Measurements from ENCODE around the gene GAN. TPM values are rescaled to one million over a fixed set of nuclear protein-coding genes. Genes with fewer than 3 reads are reported as not detected.

The GAN gene
- total and polyA plus RNA-seq, 2 donors (not counting 1 experiment from before 2014, with no cell fraction given) = 0.79 to 6.9 TPM

DNA sequence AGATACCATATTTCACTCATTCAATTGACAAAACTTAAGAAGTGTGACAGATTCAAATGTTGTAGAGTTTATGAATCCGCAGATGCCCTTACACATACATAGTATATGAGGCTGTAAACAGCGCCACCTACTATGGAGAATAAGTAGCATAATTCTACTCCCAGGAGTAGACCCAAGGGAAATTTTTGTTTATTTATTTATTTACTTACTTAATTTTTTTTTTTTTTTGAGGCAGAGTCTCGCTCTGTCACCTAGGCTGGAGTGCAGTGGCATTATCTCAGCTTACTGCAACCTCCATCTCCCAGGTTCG lies 35.5 kb downstream of the GAN start:
- Mint-ChIP-seq H3K4me3 (no peak overlapping the region), H3K27me3 (no peaks in the 10 kb centered on the region), H3K9me3 (ENCODE audit: insufficient read depth) (peaks cover 4% of the 10 kb centered on the region), H3K27ac (no peak overlapping the region), H3K4me1 (no peaks in the 10 kb centered on the region)
- Histone ChIP-seq H3K9ac (ENCODE audit: low read length) (no peak overlapping the region), H4K20me1 (ENCODE audit: control insufficient read depth, insufficient read depth, low read length, poor library complexity, severe bottlenecking) (no peaks in the 10 kb centered on the region), H3K79me2 (ENCODE audit: control insufficient read depth, insufficient read depth, low read length) (no peaks in the 10 kb centered on the region), H3K36me3 (replicated peaks in 1 of 2; ENCODE audit: control extremely low read depth in 1 of 2, control insufficient read depth in 1 of 2, extremely low read depth in 1 of 2, insufficient read depth in 2 of 2, low read length in 1 of 2) (peaks cover 0 to 6% of the 10 kb centered on the region in 2 experiments), H3K27ac (ENCODE audit: low read length in 2 of 2) (no peak overlapping the region), H2AFZ (ENCODE audit: insufficient read depth, low read depth, low read length, poor library complexity, severe bottlenecking) (no peak overlapping the region), H3K9me3 (ENCODE audit: control extremely low read depth in 1 of 3, control insufficient read depth in 2 of 3, insufficient read depth in 1 of 3, low read length in 2 of 3) (peaks cover 7 to 23% (median 18%) of the 10 kb centered on the region in 3 donors), H3K4me2 (replicated peaks; ENCODE audit: low read depth, low read length, poor library complexity, severe bottlenecking) (no peak overlapping the region), H3K4me1 (ENCODE audit: control insufficient read depth in 2 of 2, insufficient read depth in 2 of 2, low read length in 2 of 2) (no peaks in the 10 kb centered on the region), H3K4me3 (ENCODE audit: control extremely low read depth in 1 of 5, extremely low read depth in 1 of 5, insufficient read depth in 1 of 5, low read depth in 2 of 5, low read length in 4 of 5) (no peak overlapping the region), H3K27me3 (replicated peaks in 1 of 4; ENCODE audit: control extremely low read depth in 1 of 4, control insufficient read depth in 3 of 4, insufficient read depth in 4 of 4, low read length in 3 of 4) (no peaks in the 10 kb centered on the region)
- ChIA-PET POLR2A (no interaction called here), CTCF (no interaction called here)
- 100% methylated on average over 1 of the region's 4 CpGs for whole genome bisulfite sequencing (ENCODE audit: insufficient coverage)
- ATAC-seq (ENCODE audit: low read depth) = no peak
- intact Hi-C loops (cut with micrococcal nuclease) = no loop called here
- DNase-seq = no peak
- TF ChIP-seq, protein P1, sequence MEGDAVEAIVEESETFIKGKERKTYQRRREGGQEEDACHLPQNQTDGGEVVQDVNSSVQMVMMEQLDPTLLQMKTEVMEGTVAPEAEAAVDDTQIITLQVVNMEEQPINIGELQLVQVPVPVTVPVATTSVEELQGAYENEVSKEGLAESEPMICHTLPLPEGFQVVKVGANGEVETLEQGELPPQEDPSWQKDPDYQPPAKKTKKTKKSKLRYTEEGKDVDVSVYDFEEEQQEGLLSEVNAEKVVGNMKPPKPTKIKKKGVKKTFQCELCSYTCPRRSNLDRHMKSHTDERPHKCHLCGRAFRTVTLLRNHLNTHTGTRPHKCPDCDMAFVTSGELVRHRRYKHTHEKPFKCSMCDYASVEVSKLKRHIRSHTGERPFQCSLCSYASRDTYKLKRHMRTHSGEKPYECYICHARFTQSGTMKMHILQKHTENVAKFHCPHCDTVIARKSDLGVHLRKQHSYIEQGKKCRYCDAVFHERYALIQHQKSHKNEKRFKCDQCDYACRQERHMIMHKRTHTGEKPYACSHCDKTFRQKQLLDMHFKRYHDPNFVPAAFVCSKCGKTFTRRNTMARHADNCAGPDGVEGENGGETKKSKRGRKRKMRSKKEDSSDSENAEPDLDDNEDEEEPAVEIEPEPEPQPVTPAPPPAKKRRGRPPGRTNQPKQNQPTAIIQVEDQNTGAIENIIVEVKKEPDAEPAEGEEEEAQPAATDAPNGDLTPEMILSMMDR (IDR thresholded peaks at IDR 0.05) = no peak
- no peak for TF ChIP-seq EZH2 (IDR thresholded peaks at IDR 0.05; ENCODE audit: borderline replicate concordance, insufficient read depth, low read depth, low read length, poor library complexity, severe bottlenecking)

DNA sequence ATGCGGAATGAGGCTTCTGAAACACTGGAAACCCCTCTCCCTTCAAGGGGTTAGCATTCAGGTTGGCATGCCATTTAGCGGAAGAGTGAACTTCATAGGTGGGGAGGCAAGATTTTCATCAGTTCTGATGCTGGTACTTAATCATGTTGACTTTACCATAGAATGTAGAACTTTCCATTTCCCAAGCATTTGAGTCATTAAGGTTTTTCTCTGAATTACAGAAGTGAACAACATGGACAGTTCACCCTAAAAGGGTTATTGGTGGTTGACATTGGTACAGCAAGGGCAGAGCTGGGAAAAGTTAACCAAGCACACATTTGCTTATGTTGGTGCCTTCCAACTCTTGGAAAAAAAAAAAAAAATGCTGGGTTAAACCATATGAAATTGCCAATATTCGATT lies 39.1 kb downstream of the GAN start:
- no CpG with 5 or more reads among the region's 3 CpGs for WGBS (ENCODE audit: insufficient coverage)
- DNase-seq (no peak), ATAC-seq (ENCODE audit: low read depth) (no peak)
- Histone ChIP-seq H3K4me1 (ENCODE audit: control insufficient read depth in 2 of 2, insufficient read depth in 2 of 2, low read length in 2 of 2) (no peaks in the 10 kb centered on the region), H3K36me3 (replicated peaks in 1 of 2; ENCODE audit: control extremely low read depth in 1 of 2, control insufficient read depth in 1 of 2, extremely low read depth in 1 of 2, insufficient read depth in 2 of 2, low read length in 1 of 2) (peaks cover 6 to 11% of the 10 kb centered on the region in 2 experiments), H3K79me2 (ENCODE audit: control insufficient read depth, insufficient read depth, low read length) (no peaks in the 10 kb centered on the region), H3K9ac (ENCODE audit: low read length) (no peak overlapping the region), H3K27ac (ENCODE audit: low read length in 2 of 2) (no peak overlapping the region), H3K27me3 (replicated peaks in 1 of 4; ENCODE audit: control extremely low read depth in 1 of 4, control insufficient read depth in 3 of 4, insufficient read depth in 4 of 4, low read length in 3 of 4) (no peaks in the 10 kb centered on the region), H3K9me3 (ENCODE audit: control extremely low read depth in 1 of 3, control insufficient read depth in 2 of 3, insufficient read depth in 1 of 3, low read length in 2 of 3) (no peaks in the 10 kb centered on the region), H3K4me3 (ENCODE audit: control extremely low read depth in 1 of 5, extremely low read depth in 1 of 5, insufficient read depth in 1 of 5, low read depth in 2 of 5, low read length in 4 of 5) (no peak overlapping the region), H2AFZ (ENCODE audit: insufficient read depth, low read depth, low read length, poor library complexity, severe bottlenecking) (no peak overlapping the region), H3K4me2 (replicated peaks; ENCODE audit: low read depth, low read length, poor library complexity, severe bottlenecking) (no peak overlapping the region), H4K20me1 (ENCODE audit: control insufficient read depth, insufficient read depth, low read length, poor library complexity, severe bottlenecking) (no peaks in the 10 kb centered on the region)
- Mint-ChIP-seq H3K9me3 (ENCODE audit: insufficient read depth) (no peaks in the 10 kb centered on the region), H3K27me3 (no peaks in the 10 kb centered on the region), H3K4me1 (no peaks in the 10 kb centered on the region), H3K4me3 (no peak overlapping the region), H3K27ac (no peak overlapping the region)
- ChIA-PET POLR2A (no interaction called here), CTCF (no interaction called here)
- intact Hi-C loops (cut with micrococcal nuclease) = no loop called here
- TF ChIP-seq, protein P1 (IDR thresholded peaks at IDR 0.05) = no peak
- no peak for TF ChIP-seq EZH2 (IDR thresholded peaks at IDR 0.05; ENCODE audit: borderline replicate concordance, insufficient read depth, low read depth, low read length, poor library complexity, severe bottlenecking)
